GM18526 (cell line): ENCODE results near the gene TRAIP.

Experiments used
- POLR2A ChIP-seq: IDR thresholded peaks from 3 replicates; pipeline ENCODE4 v1.6.1; 2011; ENCODE audit not compliant: insufficient read length; ENCODE audit errors: extremely low read depth

The TRAIP gene

GRCh38 chr3:49880581-49881315 is 24.4 kb upstream of the TRAIP start:
- no peak for TF ChIP-seq POLR2A

- TF ChIP-seq POLR2A = no peak
Measured at GRCh38 chr3:49879721-49880120, 23.4 kb upstream of the TRAIP start.

- TF ChIP-seq POLR2A = no peak
Measured at GRCh38 chr3:49878686-49879085, 22.3 kb upstream of the TRAIP start.

GRCh38 chr3:49877716-49878115 is 21.4 kb upstream of the TRAIP start:
- TF ChIP-seq POLR2A = no peak

GRCh38 chr3:49876567-49876966 is 20.2 kb upstream of the TRAIP start:
- no peak for TF ChIP-seq POLR2A

GRCh38 chr3:49873623-49874022 is 17.3 kb upstream of the TRAIP start:
- no peak for TF ChIP-seq POLR2A

- TF ChIP-seq POLR2A = no peak
Measured at GRCh38 chr3:49872801-49873281, 16.5 kb upstream of the TRAIP start.

- TF ChIP-seq POLR2A = no peak
Measured at GRCh38 chr3:49871531-49872153, 15.3 kb upstream of the TRAIP start.

- no peak for TF ChIP-seq POLR2A
Measured at GRCh38 chr3:49869525-49870126, 13.3 kb upstream of the TRAIP start, which contains the start of gene CAMKV. Gene CAMKV, minus strand, starts transcription at chr3:49869906. Its CDS starts 7,518 bp downstream, at chr3:49862388.

GRCh38 chr3:49868862-49869466 is 12.6 kb upstream of the TRAIP start:
- no peak for TF ChIP-seq POLR2A

GRCh38 chr3:49867871-49868321 is 11.5 kb upstream of the TRAIP start:
- no peak for TF ChIP-seq POLR2A

- no peak for TF ChIP-seq POLR2A
Measured at GRCh38 chr3:49867400-49867799, 11.0 kb upstream of the TRAIP start.

- no peak for TF ChIP-seq POLR2A
Measured at GRCh38 chr3:49865198-49865784, 8.9 kb upstream of the TRAIP start.

GRCh38 chr3:49864505-49864904 is 8.1 kb upstream of the TRAIP start:
- TF ChIP-seq POLR2A = no peak

GRCh38 chr3:49859576-49860305 is 3.4 kb upstream of the TRAIP start:
- no peak for TF ChIP-seq POLR2A

GRCh38 chr3:49855662-49856061 is 702 bp downstream of the TRAIP start:
- no peak for TF ChIP-seq POLR2A
